Activated naive CD4-positive, alpha-beta T cell treated with anti-CD3 and anti-CD28 coated beads, Interleukin-2, amount 50 U/mL, for 16 hours (primary cell): ENCODE data around the gene SHTN1.

Source experiments
- DNase-seq: peaks from one replicate; pipeline ENCODE4 v3.0.0-alpha.2; 2020

SHTN1 gene

GRCh38 chr10:116868198-116868676, 136.8 kb downstream of the SHTN1 start:
- DNase-seq = no peak

DNA sequence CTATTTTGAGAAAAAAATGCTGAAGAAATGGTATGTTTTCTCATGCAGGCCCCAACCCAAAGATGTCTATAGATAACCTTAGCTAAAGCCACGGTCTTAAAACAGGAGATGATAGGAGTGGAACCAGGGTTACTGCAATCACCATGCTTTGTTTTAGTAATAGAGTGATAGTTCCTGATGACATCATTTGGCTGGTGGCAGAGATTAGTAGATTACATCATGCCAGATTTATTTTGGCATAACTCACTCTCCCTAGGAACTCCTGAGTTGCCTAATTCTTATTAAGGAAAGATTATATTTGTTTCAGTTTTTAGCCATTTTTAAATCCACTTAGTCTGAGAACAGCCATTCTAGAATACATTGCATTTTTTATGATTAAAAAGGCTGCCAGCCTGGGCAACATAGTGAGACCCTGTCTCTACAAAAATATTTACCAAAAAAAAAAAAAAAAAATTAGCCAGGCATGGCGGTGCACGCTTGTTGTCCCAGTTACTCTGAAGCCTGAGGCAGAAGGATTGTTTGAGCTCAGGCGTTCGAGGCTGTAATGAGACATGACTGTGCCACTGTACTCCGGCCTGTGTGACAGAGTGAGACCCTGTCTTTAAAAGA, 137.9 kb downstream of the SHTN1 start:
- DNase-seq = no peak

DNA sequence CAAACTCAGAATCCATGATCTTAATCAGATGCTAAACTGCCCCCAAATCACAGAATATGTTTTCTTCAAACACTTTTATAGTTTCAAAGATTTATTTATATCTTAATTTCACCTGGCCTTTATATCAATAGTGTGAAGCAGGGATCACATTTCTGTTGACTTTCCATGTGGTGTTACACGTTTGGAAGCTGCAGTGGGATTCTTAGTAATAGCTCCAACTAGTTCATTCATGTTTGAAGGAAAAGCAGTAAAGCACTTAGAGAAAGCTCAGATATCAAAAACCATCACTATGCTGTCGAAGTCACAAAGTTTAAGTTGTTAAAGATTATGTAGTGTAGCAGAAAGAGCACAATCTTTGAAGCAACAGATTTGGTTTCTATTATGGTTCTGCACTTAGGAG, 138.9 kb downstream of the SHTN1 start:
- DNase-seq = no peak

- no peak for DNase-seq
Measured at GRCh38 chr10:116864436-116864835, 140.6 kb downstream of the SHTN1 start.

DNA sequence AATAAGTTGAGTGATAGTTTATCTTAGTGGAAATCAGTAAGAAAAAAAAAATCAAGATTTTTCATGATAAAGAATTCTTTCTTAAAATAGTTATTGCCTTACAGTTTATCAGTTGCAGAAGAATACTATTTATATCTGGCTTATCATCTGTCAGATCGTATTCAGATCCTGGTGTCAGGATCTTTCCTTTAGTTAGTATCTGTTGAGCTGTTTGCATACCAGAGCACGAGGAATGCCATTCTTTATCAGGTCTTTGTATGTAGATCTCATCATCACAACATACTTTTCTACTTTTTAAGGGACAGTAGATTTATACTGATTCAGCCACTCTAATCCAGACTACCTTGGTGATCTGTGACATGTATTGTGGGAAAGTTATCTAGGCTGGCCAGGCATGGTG, 143.2 kb downstream of the SHTN1 start:
- DNase-seq = no peak

DNA sequence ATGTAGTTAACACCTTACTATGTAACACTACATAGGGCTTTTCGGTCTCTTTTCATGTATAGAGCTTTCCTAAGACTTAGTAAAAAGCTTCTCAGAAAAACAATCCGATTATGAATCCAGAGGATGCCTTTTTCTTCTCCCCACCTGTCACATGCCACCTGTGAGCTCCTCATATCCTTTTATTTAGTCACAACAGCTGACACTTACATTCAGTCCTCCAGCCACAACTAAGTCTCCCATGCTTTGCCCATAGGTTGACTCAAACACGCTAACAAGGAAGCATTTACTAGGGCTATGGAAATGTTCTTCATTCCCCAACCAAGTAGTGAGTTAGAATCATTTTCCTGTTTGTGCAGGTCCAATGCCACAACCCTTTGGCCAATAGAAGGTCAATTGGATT, 147.8 kb downstream of the SHTN1 start:
- no peak for DNase-seq

DNA sequence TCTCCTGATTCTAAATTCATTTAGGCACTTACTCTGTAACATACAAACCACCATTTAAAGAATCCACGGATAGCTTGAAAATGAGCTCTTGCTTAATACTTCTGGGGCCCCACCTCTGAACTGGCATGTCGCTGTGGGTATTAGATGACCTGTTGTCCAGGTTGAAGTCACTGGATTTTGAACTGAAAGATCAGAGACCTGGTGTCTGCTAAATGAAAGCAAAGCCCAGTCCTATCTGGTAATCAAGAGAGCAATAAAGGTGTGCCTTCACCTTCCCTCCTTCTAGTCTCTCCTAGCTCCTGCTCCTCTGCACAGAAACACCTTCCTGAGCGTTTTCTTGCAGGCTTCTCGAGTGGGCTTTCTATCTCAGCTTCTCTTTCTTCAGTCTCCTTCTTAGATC, 151.3 kb downstream of the SHTN1 start:
- no peak for DNase-seq

DNA sequence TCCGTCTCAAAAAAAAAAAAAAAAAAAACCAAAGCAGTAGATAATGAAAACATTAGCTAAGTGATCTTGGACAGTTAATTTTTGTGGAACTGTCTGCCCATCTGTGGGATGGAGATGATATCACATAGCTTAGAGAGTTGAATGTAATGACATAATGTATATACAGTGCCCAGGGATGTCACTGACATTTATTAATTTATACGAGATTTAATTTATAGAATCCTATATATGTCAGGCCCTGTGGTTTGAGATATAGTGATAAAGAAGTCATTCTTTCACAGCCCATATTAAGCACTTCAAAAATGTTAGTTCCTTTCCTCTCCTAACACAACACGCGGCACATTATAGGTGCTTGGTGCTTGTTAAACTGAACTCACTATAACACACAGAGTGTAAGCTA, 151.7 kb downstream of the SHTN1 start:
- no peak for DNase-seq

- DNase-seq = no peak
Measured at GRCh38 chr10:116852246-116852645, 152.7 kb downstream of the SHTN1 start.

GRCh38 chr10:116850058-116850611, 154.9 kb downstream of the SHTN1 start:
- DNase-seq = no peak

- no peak for DNase-seq
Measured at GRCh38 chr10:116849248-116850057, 155.5 kb downstream of the SHTN1 start, which contains the start of gene ENO4. TSS of gene ENO4 (plus strand) at chr10:116849499. CDS start at chr10:116849567, 68 bp downstream.

- DNase-seq = no peak
Measured at GRCh38 chr10:116848944-116849247, 156.1 kb downstream of the SHTN1 start.

- DNase-seq = no peak
Measured at GRCh38 chr10:116848032-116848943, 156.7 kb downstream of the SHTN1 start.

DNA sequence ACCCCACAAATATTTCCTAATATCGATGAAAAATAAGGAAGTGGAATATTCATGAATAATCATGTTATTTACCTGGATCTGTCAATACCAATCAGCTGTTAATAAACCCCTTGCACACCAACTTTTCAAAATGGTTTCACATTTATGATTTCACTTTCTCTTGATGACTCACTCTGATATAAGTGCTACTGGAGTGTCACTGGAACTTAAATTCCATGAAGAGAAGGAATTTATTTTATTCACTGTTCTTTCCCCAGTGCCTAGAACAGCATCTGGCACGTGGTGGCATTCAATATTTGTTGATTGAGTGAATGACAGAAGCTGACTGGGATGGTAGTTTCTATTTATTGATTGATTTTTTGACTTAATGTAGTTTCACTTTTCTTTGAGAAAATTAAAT, 159.2 kb downstream of the SHTN1 start:
- DNase-seq = no peak

DNA sequence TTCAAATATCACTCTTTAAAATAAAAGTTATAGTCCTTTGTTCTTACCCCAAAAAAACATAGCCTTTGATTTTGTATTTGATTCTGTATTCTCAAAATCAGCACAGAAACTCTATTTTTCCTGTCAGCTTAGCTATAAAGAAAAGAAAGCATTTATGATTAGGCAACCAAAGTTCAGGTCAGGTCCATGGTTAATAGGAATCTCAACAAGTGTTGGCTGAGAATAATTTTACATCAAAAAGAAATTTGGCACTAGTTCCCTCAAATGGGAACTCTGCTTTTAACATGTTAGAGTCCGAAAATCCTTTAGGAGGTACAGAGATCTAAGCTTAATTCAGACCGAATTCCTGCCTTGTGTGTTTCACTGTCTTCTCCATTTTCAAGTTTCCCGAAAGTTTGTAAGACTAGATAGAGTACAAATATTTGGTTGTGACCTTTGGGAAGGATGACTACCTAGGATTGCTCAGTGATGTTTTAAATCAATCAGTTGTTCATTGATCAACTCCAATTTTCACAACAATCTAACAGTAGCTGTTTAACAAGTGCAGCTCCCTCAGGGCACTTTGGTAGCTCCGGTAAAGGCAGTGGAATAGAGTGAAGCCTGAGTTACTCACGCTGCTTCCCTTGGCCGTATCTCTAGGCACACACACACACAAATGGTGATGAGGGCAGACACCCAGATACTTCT, 164.5 kb downstream of the SHTN1 start:
- no peak for DNase-seq

DNA sequence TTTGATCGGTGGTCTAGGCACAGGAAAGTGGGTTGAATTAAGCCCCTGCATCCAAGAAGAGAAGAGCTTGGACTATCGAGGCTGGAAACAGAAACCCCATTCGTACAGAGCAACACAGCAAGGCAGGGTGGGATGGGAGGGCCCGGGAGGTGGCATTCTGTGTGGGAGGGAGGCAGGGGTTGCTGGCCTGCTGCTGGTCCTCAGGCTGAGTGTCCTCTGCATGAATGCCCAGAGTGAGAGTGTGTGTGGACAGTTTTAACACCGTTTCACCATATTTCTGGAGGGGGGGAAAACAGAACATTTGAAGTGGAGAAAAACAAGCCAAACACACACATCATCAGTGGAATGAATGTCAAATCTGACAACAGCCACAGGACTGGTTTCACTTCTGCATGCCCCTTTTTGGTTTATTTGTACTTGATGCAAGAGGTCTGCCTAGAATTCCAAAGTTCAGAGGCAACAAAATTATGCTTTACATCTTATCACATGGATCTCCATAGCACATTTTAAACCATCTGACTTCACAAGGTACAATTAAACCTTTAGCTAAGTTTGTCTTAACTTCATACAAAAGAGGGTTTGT, 166.8 kb downstream of the SHTN1 start:
- no peak for DNase-seq

DNA sequence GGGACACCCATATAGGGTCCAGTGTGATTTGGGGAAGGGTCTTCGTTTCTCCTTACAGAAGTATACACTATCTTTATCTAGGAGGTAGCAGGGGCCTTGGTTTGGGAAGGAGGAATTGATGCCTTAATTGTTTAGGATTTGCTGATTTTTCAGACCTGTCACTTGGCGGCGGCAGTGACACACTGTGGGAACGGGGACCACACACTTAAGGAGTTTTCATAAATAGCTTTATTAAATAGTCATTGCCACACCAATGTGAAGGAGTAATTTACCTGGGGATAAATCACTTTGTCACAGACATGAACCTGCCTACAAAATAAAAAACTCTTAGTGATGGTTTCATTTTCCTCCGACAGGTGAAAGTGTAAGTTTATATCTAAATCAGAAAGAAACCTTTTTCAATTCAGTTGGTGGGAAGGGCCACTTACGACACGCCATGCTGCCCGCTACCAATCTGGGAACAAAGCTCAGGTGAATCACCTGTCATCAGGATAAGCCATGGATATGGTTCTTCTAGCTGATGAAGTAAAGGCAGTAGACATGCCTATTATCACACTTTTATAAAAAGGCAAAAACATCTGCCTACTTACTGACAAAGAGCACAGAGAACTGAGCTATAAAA, 168.0 kb downstream of the SHTN1 start:
- no peak for DNase-seq

DNA sequence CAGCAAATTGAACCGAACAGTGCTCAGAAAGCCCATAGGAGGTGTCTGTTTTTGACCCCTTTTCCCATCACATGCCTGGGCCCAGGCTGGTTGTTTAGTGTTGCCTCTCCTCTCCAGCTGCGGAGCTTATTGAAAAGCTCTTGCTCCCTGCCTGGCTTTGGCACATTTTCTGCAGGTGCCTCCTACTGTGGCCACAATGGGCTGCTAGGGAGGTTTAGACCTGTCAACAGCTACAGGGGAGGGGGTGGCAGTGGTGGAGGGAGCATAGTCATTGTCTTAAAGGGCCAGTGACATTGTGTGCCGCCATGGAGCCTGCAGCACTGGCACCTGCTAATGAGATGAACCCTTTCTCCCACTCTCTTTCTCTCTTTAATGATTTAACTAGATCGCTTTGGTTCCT, 168.9 kb downstream of the SHTN1 start:
- no peak for DNase-seq

DNA sequence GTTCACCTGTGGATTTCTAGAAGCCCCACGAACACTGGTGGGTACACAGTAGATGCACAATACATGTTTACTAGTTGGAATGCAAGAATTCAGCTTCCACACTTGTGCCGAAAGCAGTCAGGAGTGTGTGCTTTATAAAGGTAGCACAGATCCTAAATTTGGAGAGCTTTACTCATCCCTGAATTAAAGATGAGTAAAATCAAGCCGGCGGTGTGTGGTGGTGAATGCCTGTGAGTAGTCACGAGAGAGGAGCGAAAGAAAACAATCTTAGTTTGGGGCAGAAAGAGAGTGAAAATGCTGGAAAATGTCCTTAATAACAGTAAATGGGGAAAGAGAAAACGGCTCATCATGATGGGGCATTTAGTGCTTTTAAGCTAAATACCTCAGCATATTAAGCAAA, 169.3 kb downstream of the SHTN1 start:
- DNase-seq = no peak

DNA sequence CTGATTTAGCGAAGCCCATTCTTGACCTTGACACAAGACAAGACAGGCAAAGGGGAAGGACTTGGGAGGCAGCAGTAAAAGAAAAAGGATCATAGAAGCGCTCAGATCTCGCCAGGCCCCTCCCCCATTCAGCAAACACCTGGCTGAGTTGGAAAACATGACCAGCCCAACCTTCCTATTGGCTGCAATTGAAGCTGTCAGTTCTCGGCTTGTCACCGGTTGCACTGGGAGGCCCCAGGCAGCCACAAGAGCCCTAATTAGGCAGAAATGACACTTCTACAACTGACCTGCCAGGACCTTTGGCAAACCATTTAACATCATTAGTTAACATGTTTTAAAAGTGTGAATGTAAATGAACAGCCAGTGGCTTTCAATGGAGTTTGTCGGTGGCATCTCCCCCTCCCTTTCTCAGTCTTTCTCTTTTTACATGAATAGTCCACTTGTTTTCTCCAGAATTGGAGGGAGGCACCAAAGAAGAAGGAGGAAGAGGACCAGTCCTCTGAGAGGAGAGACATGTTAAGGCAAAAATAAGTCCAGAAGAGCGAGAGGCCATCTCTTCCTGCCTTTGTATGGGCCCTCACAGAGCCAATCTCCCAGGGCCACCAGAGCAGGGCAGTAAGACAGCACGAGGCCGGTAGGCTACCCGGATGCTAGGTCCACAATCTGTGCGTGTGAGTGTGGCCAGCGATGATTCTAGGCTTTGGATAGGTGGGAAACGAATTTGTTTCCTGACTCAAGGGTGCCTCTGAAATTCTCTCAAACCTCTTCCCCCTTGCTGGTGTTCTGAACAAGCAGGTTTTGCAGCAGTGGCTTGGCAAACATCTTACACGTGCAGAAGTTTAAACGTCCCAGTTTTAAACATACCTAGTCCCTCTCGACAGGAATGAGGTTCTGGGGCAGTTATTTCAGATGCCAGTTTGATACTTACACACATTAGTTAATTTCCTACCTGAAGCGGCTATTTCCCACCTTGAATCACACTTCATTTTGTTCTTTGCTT, 170.7 kb downstream of the SHTN1 start:
- DNase-seq = no peak
